Mesendoderm (in vitro differentiated cells): ENCODE results near the gene ATRIP.

Experiments used
- DNase-seq: peaks from one replicate; pipeline ENCODE4 v3.0.0; 2013
- H2AK5ac ChIP-seq: 2 replicates; pipeline ENCODE4 v1.6.1; 2013; ENCODE audit warnings: low read length, inconsistent platforms
- H2BK120ac ChIP-seq: 2 replicates; pipeline ENCODE4 v1.6.1; 2013; ENCODE audit warnings: low read depth, mild to moderate bottlenecking, low read length, moderate library complexity, mixed read lengths
- H2BK15ac ChIP-seq: replicated peaks from 2 replicates; pipeline ENCODE4 v1.6.1; 2013; ENCODE audit warnings: low read depth, mild to moderate bottlenecking, moderate library complexity
- H2BK5ac ChIP-seq: 2 replicates; pipeline ENCODE4 v1.6.1; 2013; ENCODE audit warnings: low read length, inconsistent platforms
- H3K18ac ChIP-seq: 2 replicates; pipeline ENCODE4 v1.6.1; 2013; ENCODE audit warnings: mild to moderate bottlenecking, low read length, mixed read lengths
- H3K23ac ChIP-seq: one replicate; pipeline ENCODE4 v1.6.1; 2013; ENCODE audit warnings: low read length
- H3K27ac ChIP-seq: 2 replicates; pipeline ENCODE4 v1.5.1; 2013; ENCODE audit warnings: low read depth, mild to moderate bottlenecking, inconsistent platforms, low read length, moderate library complexity
- H3K27me3 ChIP-seq: 2 replicates; pipeline ENCODE4 v1.6.1; 2013; ENCODE audit warnings: low read length, control low read depth, mild to moderate bottlenecking, inconsistent platforms; ENCODE audit not compliant: insufficient read depth, poor library complexity
- H3K36me3 ChIP-seq: 2 replicates; pipeline ENCODE4 v1.6.1; 2013; ENCODE audit warnings: low read length, inconsistent platforms; ENCODE audit not compliant: control insufficient read depth, insufficient read depth
- H3K4ac ChIP-seq: one replicate; pipeline ENCODE4 v1.6.1; 2013; ENCODE audit warnings: low read depth, mild to moderate bottlenecking, low read length, moderate library complexity
- H3K4me1 ChIP-seq: 2 replicates; pipeline ENCODE4 v1.6.1; 2013; ENCODE audit warnings: low read depth, low read length, inconsistent platforms; ENCODE audit not compliant: control insufficient read depth
- H3K4me2 ChIP-seq: 2 replicates; pipeline ENCODE4 v1.6.1; 2013; ENCODE audit warnings: low read length
- H3K4me3 ChIP-seq: 2 replicates; pipeline ENCODE4 v1.5.1; 2013; ENCODE audit warnings: mild to moderate bottlenecking, low read length
- H3K56ac ChIP-seq: one replicate; pipeline ENCODE4 v1.6.1; 2013; ENCODE audit warnings: low read length
- H3K79me1 ChIP-seq: 2 replicates; pipeline ENCODE4 v1.6.1; 2013; ENCODE audit warnings: low read length, inconsistent platforms
- H3K79me2 ChIP-seq: 2 replicates; pipeline ENCODE4 v1.6.1; 2013; ENCODE audit warnings: mild to moderate bottlenecking, low read length; ENCODE audit not compliant: control insufficient read depth, insufficient read depth
- H3K9ac ChIP-seq: 2 replicates; pipeline ENCODE4 v1.6.1; 2013; ENCODE audit warnings: low read length, inconsistent platforms
- H4K5ac ChIP-seq: one replicate; pipeline ENCODE4 v1.6.1; 2013; ENCODE audit warnings: low read length
- H4K8ac ChIP-seq: one replicate; pipeline ENCODE4 v1.6.1; 2013; ENCODE audit warnings: low read depth, mild to moderate bottlenecking, control low read depth, low read length, moderate library complexity
- WGBS: extraction: QIAGEN DNeasy Blood & Tissue Kit; methylation state at CpG from one replicate; pipeline ENCODE4 v1.1.7; 2013; ENCODE audit warnings: low lambda C conversion rate, missing lambda C conversion rate; ENCODE audit not compliant: insufficient coverage; ENCODE audit errors: extremely low coverage; 5-methylcytosine and 5-hydroxymethylcytosine counted together

ATRIP gene

GRCh38 chr3:48504051-48504946 is 57.8 kb downstream of the ATRIP start, which contains the start of gene SHISA5:
SHISA5 (minus strand) TSS chr3:48504174; CDS start chr3:48504094, 80 bp downstream.
- Histone ChIP-seq H3K27me3 (no peaks in the 10 kb centered on the region), H2BK120ac (peak within 1 kb of the TSS; percentile 33), H3K56ac (peak within 1 kb of the TSS; percentile 96), H3K4me2 (peak within 1 kb of the TSS; percentile 87), H4K5ac (no peak within 1 kb of the TSS), H3K27ac (peak within 1 kb of the TSS; percentile 63), H3K18ac (peak within 1 kb of the TSS; percentile 81), H3K4me1 (peaks cover 12% of the 10 kb centered on the region), H2BK15ac (no peak within 1 kb of the TSS), H2BK5ac (peak within 1 kb of the TSS; percentile 69), H4K8ac (no peak within 1 kb of the TSS), H3K9ac (peak within 1 kb of the TSS; percentile 93), H2AK5ac (peak within 1 kb of the TSS; percentile 54), H3K4ac (peak within 1 kb of the TSS; percentile 87), H3K79me1 (peaks cover 3% of the 10 kb centered on the region), H3K4me3 (peak within 1 kb of the TSS; percentile 72), H3K79me2 (no peaks in the 10 kb centered on the region), H3K23ac (peak within 1 kb of the TSS; percentile 89), H3K36me3 (no peaks in the 10 kb centered on the region)
- DNase-seq, result peak; percentile 61
- no CpG with 5 or more reads among the region's 66 CpGs for WGBS

GRCh38 chr3:48505146-48505545 is 58.6 kb downstream of the ATRIP start:
- H3K9ac ChIP-seq, result no peak overlapping the region
- H3K79me2 ChIP-seq, result no peaks in the 10 kb centered on the region
- no peak overlapping the region for H3K27ac ChIP-seq
- no peak overlapping the region for H2BK120ac ChIP-seq
- no peak overlapping the region for H3K4ac ChIP-seq
- peaks cover 3% of the 10 kb centered on the region for H3K79me1 ChIP-seq
- no peak overlapping the region for H2BK15ac ChIP-seq
- DNase-seq, result no peak
- peak overlapping the region; percentile 96 for H3K56ac ChIP-seq
- no peaks in the 10 kb centered on the region for H3K36me3 ChIP-seq
- no peak overlapping the region for H3K18ac ChIP-seq
- no CpG with 5 or more reads among the region's 2 CpGs for WGBS
- H3K4me1 ChIP-seq, result peaks cover 12% of the 10 kb centered on the region
- no peak overlapping the region for H3K23ac ChIP-seq
- H3K4me2 ChIP-seq, result no peak overlapping the region
- no peak overlapping the region for H2BK5ac ChIP-seq
- H4K8ac ChIP-seq, result no peak overlapping the region
- no peak overlapping the region for H3K4me3 ChIP-seq
- H4K5ac ChIP-seq, result no peak overlapping the region
- H3K27me3 ChIP-seq, result no peaks in the 10 kb centered on the region
- no peak overlapping the region for H2AK5ac ChIP-seq

- Histone ChIP-seq H3K79me2 (no peaks in the 10 kb centered on the region), H3K79me1 (peaks cover 2% of the 10 kb centered on the region), H3K56ac (peak overlapping the region; percentile 75), H3K18ac (no peak overlapping the region), H4K8ac (no peak overlapping the region), H2BK5ac (peak overlapping the region; percentile 82), H4K5ac (no peak overlapping the region), H3K4me1 (peaks cover 12% of the 10 kb centered on the region), H3K36me3 (no peaks in the 10 kb centered on the region), H2AK5ac (peak overlapping the region; percentile 78), H3K4me3 (no peak overlapping the region), H3K4me2 (no peak overlapping the region), H3K9ac (no peak overlapping the region), H3K27me3 (no peaks in the 10 kb centered on the region), H3K4ac (peak overlapping the region; percentile 7), H3K23ac (peak overlapping the region; percentile 80), H2BK120ac (no peak overlapping the region), H2BK15ac (no peak overlapping the region), H3K27ac (no peak overlapping the region)
- no peak for DNase-seq
- no CpG with 5 or more reads among the region's 6 CpGs for WGBS
Measured at GRCh38 chr3:48505968-48506504, 59.5 kb downstream of the ATRIP start.

GRCh38 chr3:48507256-48508061 is 60.9 kb downstream of the ATRIP start:
- Histone ChIP-seq H4K8ac (no peak overlapping the region), H3K4ac (no peak overlapping the region), H2BK5ac (no peak overlapping the region), H3K23ac (no peak overlapping the region), H3K56ac (peak overlapping the region; percentile 42), H3K27me3 (no peaks in the 10 kb centered on the region), H2BK120ac (no peak overlapping the region), H3K9ac (peak overlapping the region; percentile 42), H3K4me3 (no peak overlapping the region), H2BK15ac (no peak overlapping the region), H3K79me1 (no peaks in the 10 kb centered on the region), H3K4me1 (peaks cover 12% of the 10 kb centered on the region), H3K27ac (no peak overlapping the region), H3K79me2 (no peaks in the 10 kb centered on the region), H3K18ac (no peak overlapping the region), H3K36me3 (no peaks in the 10 kb centered on the region), H3K4me2 (no peak overlapping the region), H4K5ac (no peak overlapping the region), H2AK5ac (no peak overlapping the region)
- peak; percentile 98 for DNase-seq
- WGBS, result no CpG with 5 or more reads among the region's 10 CpGs

GRCh38 chr3:48511551-48511950 is 65.0 kb downstream of the ATRIP start:
- WGBS, result no CpG with 5 or more reads among the region's 4 CpGs

More at GRCh38 chr3:48511551-48511950, 65.0 kb downstream of the ATRIP start:
- Histone ChIP-seq H2BK5ac (no peak overlapping the region), H4K8ac (no peak overlapping the region), H2BK15ac (no peak overlapping the region), H3K27ac (no peak overlapping the region), H3K4me2 (no peak overlapping the region), H3K4ac (no peak overlapping the region), H3K18ac (no peak overlapping the region), H3K79me2 (no peaks in the 10 kb centered on the region), H3K79me1 (no peaks in the 10 kb centered on the region), H3K9ac (no peak overlapping the region), H3K56ac (no peak overlapping the region), H3K36me3 (no peaks in the 10 kb centered on the region), H2AK5ac (no peak overlapping the region), H3K4me3 (no peak overlapping the region), H3K23ac (no peak overlapping the region), H4K5ac (no peak overlapping the region), H2BK120ac (no peak overlapping the region), H3K27me3 (no peaks in the 10 kb centered on the region), H3K4me1 (peaks cover 2% of the 10 kb centered on the region)
- no peak for DNase-seq
